Glomerular visceral epithelial cell (primary cell): ENCODE data around the gene PRKAR1B.
"Not testable (repeated sequence)": the region's sequence is repeated elsewhere in the genome, so short reads cannot be mapped to it uniquely, and the experiment has no call there.

ENCODE experiments used
- DNase-seq: peaks from one replicate; pipeline ENCODE4 v3.0.0-alpha.2; 2016; ENCODE audit errors: extremely low spot score

PRKAR1B gene

GRCh38 chr7:668139-668931 lies 58.7 kb downstream of the PRKAR1B start:
- DNase-seq = no peak

- no peak for DNase-seq
Measured at GRCh38 chr7:666454-667292, 60.4 kb downstream of the PRKAR1B start.

- no peak for DNase-seq
Measured at GRCh38 chr7:665736-666453, 61.2 kb downstream of the PRKAR1B start.

- DNase-seq = no peak
Measured at GRCh38 chr7:664997-665735, 61.9 kb downstream of the PRKAR1B start.

GRCh38 chr7:664402-664775 lies 62.7 kb downstream of the PRKAR1B start:
- no peak for DNase-seq

- no peak for DNase-seq
Measured at GRCh38 chr7:662576-662975, 64.5 kb downstream of the PRKAR1B start.

- no peak for DNase-seq
Measured at GRCh38 chr7:659996-660395, 67.1 kb downstream of the PRKAR1B start.

- no peak for DNase-seq
Measured at GRCh38 chr7:659306-659847, 67.7 kb downstream of the PRKAR1B start.

- no peak for DNase-seq
Measured at GRCh38 chr7:657565-658119, 69.4 kb downstream of the PRKAR1B start.

GRCh38 chr7:657010-657409 lies 70.1 kb downstream of the PRKAR1B start:
- not testable (repeated sequence) for DNase-seq

GRCh38 chr7:655758-656157 lies 71.3 kb downstream of the PRKAR1B start:
- DNase-seq = no peak

GRCh38 chr7:653829-654764 lies 73.0 kb downstream of the PRKAR1B start:
- DNase-seq = no peak

GRCh38 chr7:652881-653280 lies 74.2 kb downstream of the PRKAR1B start:
- no peak for DNase-seq

GRCh38 chr7:652167-652566 lies 74.9 kb downstream of the PRKAR1B start:
- not testable (repeated sequence) for DNase-seq

- no peak for DNase-seq
Measured at GRCh38 chr7:651032-651728, 75.9 kb downstream of the PRKAR1B start.

- no peak for DNase-seq
Measured at GRCh38 chr7:650339-651031, 76.6 kb downstream of the PRKAR1B start.

GRCh38 chr7:646951-647350 lies 80.1 kb downstream of the PRKAR1B start:
- no peak for DNase-seq

GRCh38 chr7:646487-646886 lies 80.6 kb downstream of the PRKAR1B start:
- no peak for DNase-seq

- DNase-seq = no peak
Measured at GRCh38 chr7:645606-646005, 81.5 kb downstream of the PRKAR1B start.
